Activated CD4-positive, alpha-beta T cell treated with anti-CD3 and anti-CD28 coated beads, Interleukin-2, amount 50 U/mL, for 16 hours (primary cell): ENCODE results near the gene EHD4.

ENCODE experiments used
- DNase-seq: peaks from one replicate; pipeline ENCODE4 v3.0.0-alpha.2; 2020

Gene EHD4

GRCh38 chr15:41972253-41973242 is at the start of gene EHD4:
Gene EHD4 (minus strand): TSS chr15:41972557. CDS start chr15:41972494, 63 bp downstream.
- peak; percentile 99 for DNase-seq

- DNase-seq = no peak
These were observed 49.2 kb upstream of the EHD4 start for GRCh38 chr15:42021593-42021992.

- DNase-seq = no peak
These were observed 48.4 kb upstream of the EHD4 start, which contains the start of gene PLA2G4E for GRCh38 chr15:42020713-42021273. Gene PLA2G4E (minus strand): TSS chr15:42021042. CDS start chr15:42021030, 12 bp downstream.

GRCh38 chr15:42018306-42019224 is 46.2 kb upstream of the EHD4 start:
- no peak for DNase-seq

GRCh38 chr15:42016971-42017370 is 44.6 kb upstream of the EHD4 start:
- no peak for DNase-seq

GRCh38 chr15:42014406-42014805 is 42.0 kb upstream of the EHD4 start:
- DNase-seq = no peak

GRCh38 chr15:42012928-42013482 is 40.6 kb upstream of the EHD4 start:
- no peak for DNase-seq

- DNase-seq = no peak
These were observed 39.9 kb upstream of the EHD4 start for GRCh38 chr15:42012241-42012640.

- no peak for DNase-seq
These were observed 38.7 kb upstream of the EHD4 start for GRCh38 chr15:42011074-42011473.

- DNase-seq = peak; percentile 32
These were observed 38.1 kb upstream of the EHD4 start for GRCh38 chr15:42010434-42010833.

GRCh38 chr15:42009474-42009873 is 37.1 kb upstream of the EHD4 start:
- DNase-seq = no peak

GRCh38 chr15:42009022-42009421 is 36.7 kb upstream of the EHD4 start:
- DNase-seq = no peak

GRCh38 chr15:42007386-42007785 is 35.0 kb upstream of the EHD4 start:
- DNase-seq = no peak

GRCh38 chr15:42002333-42002732 is 30.0 kb upstream of the EHD4 start:
- no peak for DNase-seq

GRCh38 chr15:42001236-42001635 is 28.9 kb upstream of the EHD4 start:
- no peak for DNase-seq

- no peak for DNase-seq
These were observed 27.2 kb upstream of the EHD4 start for GRCh38 chr15:41999290-42000285.

- DNase-seq = no peak
These were observed 25.5 kb upstream of the EHD4 start for GRCh38 chr15:41997845-41998244.

- DNase-seq = no peak
These were observed 24.7 kb upstream of the EHD4 start for GRCh38 chr15:41996921-41997592.

- no peak for DNase-seq
These were observed 24.0 kb upstream of the EHD4 start for GRCh38 chr15:41996376-41996775.

GRCh38 chr15:41995476-41995855 is 23.1 kb upstream of the EHD4 start:
- no peak for DNase-seq
